ENCODE measurements around the gene TPK1.
"Not testable (repeated sequence)": the region's sequence is repeated elsewhere in the genome, so short reads cannot be mapped to it uniquely, and the experiment has no call there.

The TPK1 gene

GRCh38 chr7:144777005-144777839 lies 58.6 kb downstream of the TPK1 start:
- DNase-seq (ENCODE audit: low read depth, low spot score) = no peak

GRCh38 chr7:144776447-144776846 lies 59.4 kb downstream of the TPK1 start:
- DNase-seq (ENCODE audit: low read depth, low spot score) = no peak

- DNase-seq (ENCODE audit: low read depth, low spot score) = no peak
These were observed 60.1 kb downstream of the TPK1 start for GRCh38 chr7:144775749-144776148.

- no peak for DNase-seq (ENCODE audit: low read depth, low spot score)
These were observed 63.9 kb downstream of the TPK1 start for GRCh38 chr7:144771927-144772326.

GRCh38 chr7:144771174-144771573 lies 64.7 kb downstream of the TPK1 start:
- DNase-seq (ENCODE audit: low read depth, low spot score) = no peak

- DNase-seq (ENCODE audit: low read depth, low spot score) = no peak
These were observed 66.5 kb downstream of the TPK1 start for GRCh38 chr7:144769352-144769751.

- no peak for DNase-seq (ENCODE audit: low read depth, low spot score)
These were observed 67.2 kb downstream of the TPK1 start for GRCh38 chr7:144768633-144769032.

GRCh38 chr7:144763291-144763690 lies 72.6 kb downstream of the TPK1 start:
- no peak for DNase-seq (ENCODE audit: low read depth, low spot score)

GRCh38 chr7:144762853-144763252 lies 73.0 kb downstream of the TPK1 start:
- no peak for DNase-seq (ENCODE audit: low read depth, low spot score)

- DNase-seq (ENCODE audit: low read depth, low spot score) = no peak
These were observed 74.4 kb downstream of the TPK1 start for GRCh38 chr7:144761493-144761892.

- DNase-seq (ENCODE audit: low read depth, low spot score) = no peak
These were observed 76.2 kb downstream of the TPK1 start for GRCh38 chr7:144759653-144760052.

- no peak for DNase-seq (ENCODE audit: low read depth, low spot score)
These were observed 87.9 kb downstream of the TPK1 start for GRCh38 chr7:144747936-144748335.

- peak; percentile 30 for DNase-seq (ENCODE audit: low read depth, low spot score)
These were observed 97.0 kb downstream of the TPK1 start for GRCh38 chr7:144738708-144739314.

- DNase-seq (ENCODE audit: low read depth, low spot score) = no peak
These were observed 97.7 kb downstream of the TPK1 start for GRCh38 chr7:144738146-144738545.

- no peak for DNase-seq (ENCODE audit: low read depth, low spot score)
These were observed 98.9 kb downstream of the TPK1 start for GRCh38 chr7:144736880-144737493.

GRCh38 chr7:144735505-144736276 lies 100.2 kb downstream of the TPK1 start:
- DNase-seq (ENCODE audit: low read depth, low spot score) = no peak

- DNase-seq (ENCODE audit: low read depth, low spot score) = peak; percentile 2
These were observed 104.0 kb downstream of the TPK1 start for GRCh38 chr7:144731661-144732351.

GRCh38 chr7:144730224-144730623 lies 105.6 kb downstream of the TPK1 start:
- DNase-seq (ENCODE audit: low read depth, low spot score) = no peak

- no peak for DNase-seq (ENCODE audit: low read depth, low spot score)
These were observed 106.6 kb downstream of the TPK1 start for GRCh38 chr7:144729226-144729625.

GRCh38 chr7:144728551-144728950 lies 107.3 kb downstream of the TPK1 start:
- no peak for DNase-seq (ENCODE audit: low read depth, low spot score)

GRCh38 chr7:144726840-144727239 lies 109.0 kb downstream of the TPK1 start:
- DNase-seq (ENCODE audit: low read depth, low spot score) = not testable (repeated sequence)
